Spleen (tissue), 11 donors: ENCODE results near the gene CUL9. TPM values are rescaled to one million over a fixed set of nuclear protein-coding genes. Genes with fewer than 3 reads are reported as not detected.
A peak's percentile ranks its signal among the peaks of the same experiment; 100 is the strongest.

Experiments used
- DNase-seq: peaks from one replicate; pipeline ENCODE4 v3.0.0-alpha.2; 2020
- H3K27ac ChIP-seq, 8 donors: fragments of 200-600 bp; sonication (generic) in 7 of 8; 1 replicate in 4 of 8; 2 replicates in 4 of 8; pipeline versions ENCODE4 v1.5.0 to v1.8.0; 2016 to 2021; ENCODE audit warnings: inconsistent platforms in 4 of 8, mild to moderate bottlenecking in 4 of 8, moderate library complexity in 1 of 8
- H3K27me3 ChIP-seq, 7 donors: fragments of 200-600 bp; sonication (generic) in 6 of 7; replicated peaks in 1 of 7; 1 replicate in 4 of 7; 2 replicates in 3 of 7; pipeline versions ENCODE4 v1.5.0 to v1.8.0; 2016 to 2021; ENCODE audit warnings: inconsistent platforms in 3 of 7, mild to moderate bottlenecking in 1 of 7
- H3K36me3 ChIP-seq, 6 donors: fragments of 200-600 bp; sonication (generic) in 5 of 6; 1 replicate in 4 of 6; 2 replicates in 2 of 6; pipeline versions ENCODE4 v1.5.0 to v1.8.0; 2016 to 2021; ENCODE audit warnings: inconsistent platforms in 2 of 6
- H3K4me1 ChIP-seq, 6 donors: fragments of 200-600 bp; sonication (generic) in 5 of 6; 1 replicate in 3 of 6; 2 replicates in 3 of 6; pipeline versions ENCODE4 v1.5.0 to v1.8.0; 2016 to 2021; ENCODE audit warnings: inconsistent platforms in 3 of 6
- H3K4me3 ChIP-seq, 8 donors: fragments of 200-600 bp; sonication (generic) in 7 of 8; 1 replicate in 4 of 8; 2 replicates in 4 of 8; pipeline versions ENCODE4 v1.5.0 to v1.8.0; 2016 to 2021; ENCODE audit warnings: inconsistent platforms in 4 of 8, mild to moderate bottlenecking in 4 of 8, moderate library complexity in 2 of 8
- H3K9me3 ChIP-seq, 8 donors: fragments of 200-600 bp; sonication (generic) in 7 of 8; 1 replicate in 4 of 8; 2 replicates in 4 of 8; pipeline versions ENCODE4 v1.5.0 to v1.8.0; 2016 to 2021; ENCODE audit warnings: inconsistent platforms in 4 of 8
- POLR2A ChIP-seq, 3 donors: fragments of 450-650 bp; IDR thresholded peaks; one replicate each; pipeline ENCODE4 v1.5.1; 2017; ENCODE audit warnings: antibody characterized with exemption in 3 of 3, mild to moderate bottlenecking in 1 of 3
- POLR2AphosphoS5 ChIP-seq, 3 donors: sonication (generic); formaldehyde crosslinking; IDR thresholded peaks; one replicate each; pipeline ENCODE4 v1.5.1; 2017; ENCODE audit warnings: antibody characterized with exemption in 3 of 3
- WGBS, 5 donors: extraction: QIAGEN DNeasy Blood & Tissue Kit in 3 of 5; methylation state at CpG; one replicate each; pipeline versions ENCODE4 v1.1.5 to v1.1.7; 2013 to 2018; 5-methylcytosine and 5-hydroxymethylcytosine counted together
- intact Hi-C: fragments of 100-400 bp; cut with DNase I; formaldehyde crosslinking; loops from one replicate; pipeline ENCODE4 v1.15.0; 2023; ENCODE audit warnings: low total_unique reads
- polyA plus RNA-seq, 3 donors: library from polyadenylated mRNA; stranded (reverse); fragments of 200-250 nt; gene quantifications; one replicate each; pipeline ENCODE4 v1.2.1, GENCODE V29; 2013
- total RNA-seq, 7 donors: library from RNA; depleted of rRNA in 3 of 7; stranded (reverse); fragments of >200 nt in 3 of 7; fragmentation: NEBNext Ultra II Directional in 4 of 7; extraction: Animal tissue kit (Norgen Biotek cat#: 25700) in 4 of 7; gene quantifications; one replicate each; pipeline versions ENCODE4 v1.1.0 to v1.2.1, GENCODE V29; 2016 to 2021
- TF ChIP-seq, protein P1 (sequence below), 11 experiments: fragments of 200-600 bp in 7 of 11; fragments of 450-650 bp in 4 of 11; sonication (generic) in 4 of 11; IDR thresholded peaks in 8 of 11; conservative IDR thresholded peaks in 3 of 11; 1 replicate in 7 of 11; 2 replicates in 4 of 11; pipeline versions ENCODE4 v1.4.0 to v1.8.0; 2016 to 2021; ENCODE audit warnings: antibody characterized with exemption in 11 of 11, inconsistent platforms in 4 of 11, mild to moderate bottlenecking in 1 of 11
- donor health status: healthy with polysubstance abuse.
- donor health status: DM: no; HTN: no; CAD: no; lungs with moderate emphysema.
- donor health status: DM: no; HTN: no; CAD: no.
- donor health status: Bipolar disorder and iron deficiency.
- donor health status: healthy.
- donor health status: DM: no; HTN: no; CAD: no.
- donor health status: DM: yes; HTN: yes; CAD: no.

Gene CUL9
- total and polyA plus RNA-seq, 10 donors, result 50.4 to 145 (median 69.1) TPM

DNA sequence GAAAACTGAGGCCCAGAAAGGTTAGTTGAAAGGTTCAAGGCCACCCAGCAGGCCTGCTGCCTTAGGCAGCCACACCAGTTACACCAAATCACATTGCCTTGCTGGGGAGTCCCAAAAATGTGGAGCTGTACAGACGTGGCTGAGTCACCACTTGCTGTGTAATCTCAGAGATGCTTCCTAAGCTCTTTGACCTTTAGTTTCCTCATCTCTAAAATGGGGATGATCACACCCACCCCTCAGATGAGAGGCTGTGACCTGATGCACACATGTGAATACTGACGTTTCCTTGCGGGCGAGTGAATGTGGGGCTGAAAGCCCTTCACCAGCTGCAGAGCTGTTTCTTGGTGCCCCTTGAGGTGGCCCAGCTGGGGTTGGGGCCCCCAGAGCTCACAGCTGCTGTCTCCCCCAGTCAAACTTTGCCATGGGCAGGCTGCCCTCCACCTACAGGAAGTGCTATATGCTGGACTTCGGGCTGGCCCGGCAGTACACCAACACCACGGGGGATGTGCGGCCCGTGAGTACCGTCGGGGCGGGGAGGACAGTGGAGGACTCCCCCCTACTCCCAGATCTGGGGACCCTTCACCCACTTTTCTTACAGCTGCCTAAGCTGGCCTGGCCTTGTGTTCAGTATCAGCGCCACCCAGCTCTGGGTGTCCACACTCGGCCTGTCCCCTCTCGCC is 72.3 kb downstream of the CUL9 start:
- Histone ChIP-seq H3K9me3 (no peaks in the 10 kb centered on the region), H3K27ac (no peak overlapping the region), H3K27me3 (peaks cover 0 to 50% (median 7%) of the 10 kb centered on the region in 7 donors), H3K36me3 (no peaks in the 10 kb centered on the region), H3K4me1 (peaks cover 0 to 6% (median 0%) of the 10 kb centered on the region in 6 donors), H3K4me3 (no peak overlapping the region)
- 80 to 91% (median 88%) methylated on average over 9 to 15 of the region's 15 CpGs for WGBS, 5 donors
- TF ChIP-seq, protein P1, sequence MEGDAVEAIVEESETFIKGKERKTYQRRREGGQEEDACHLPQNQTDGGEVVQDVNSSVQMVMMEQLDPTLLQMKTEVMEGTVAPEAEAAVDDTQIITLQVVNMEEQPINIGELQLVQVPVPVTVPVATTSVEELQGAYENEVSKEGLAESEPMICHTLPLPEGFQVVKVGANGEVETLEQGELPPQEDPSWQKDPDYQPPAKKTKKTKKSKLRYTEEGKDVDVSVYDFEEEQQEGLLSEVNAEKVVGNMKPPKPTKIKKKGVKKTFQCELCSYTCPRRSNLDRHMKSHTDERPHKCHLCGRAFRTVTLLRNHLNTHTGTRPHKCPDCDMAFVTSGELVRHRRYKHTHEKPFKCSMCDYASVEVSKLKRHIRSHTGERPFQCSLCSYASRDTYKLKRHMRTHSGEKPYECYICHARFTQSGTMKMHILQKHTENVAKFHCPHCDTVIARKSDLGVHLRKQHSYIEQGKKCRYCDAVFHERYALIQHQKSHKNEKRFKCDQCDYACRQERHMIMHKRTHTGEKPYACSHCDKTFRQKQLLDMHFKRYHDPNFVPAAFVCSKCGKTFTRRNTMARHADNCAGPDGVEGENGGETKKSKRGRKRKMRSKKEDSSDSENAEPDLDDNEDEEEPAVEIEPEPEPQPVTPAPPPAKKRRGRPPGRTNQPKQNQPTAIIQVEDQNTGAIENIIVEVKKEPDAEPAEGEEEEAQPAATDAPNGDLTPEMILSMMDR (IDR thresholded peaks at IDR 0.05 in 8 of 11, conservative IDR thresholded peaks at IDR 0.05 in 3 of 11), result no peak
- no peak for TF ChIP-seq POLR2A (IDR thresholded peaks at IDR 0.05)
- TF ChIP-seq POLR2AphosphoS5 (IDR thresholded peaks at IDR 0.05), result no peak
- peak; percentile 68 for DNase-seq
- intact Hi-C loops, result no loop called here

DNA sequence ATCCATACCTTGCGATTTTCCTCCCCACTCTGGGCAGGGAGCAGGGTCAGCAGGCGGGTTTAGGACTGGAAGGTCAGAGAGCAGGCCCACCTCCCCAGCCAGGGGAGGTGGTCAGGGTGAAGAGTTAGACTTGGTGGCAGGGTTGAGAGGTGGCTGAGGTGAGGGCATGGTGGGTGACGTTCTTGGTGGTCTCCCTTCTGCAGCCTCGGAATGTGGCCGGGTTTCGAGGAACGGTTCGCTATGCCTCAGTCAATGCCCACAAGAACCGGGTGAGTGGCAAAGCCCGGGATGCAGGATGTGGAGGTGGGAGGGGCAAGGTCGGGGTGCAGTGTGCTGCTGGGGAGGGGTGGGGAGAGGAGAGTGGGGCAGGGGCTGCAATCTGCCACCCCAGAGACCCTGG is 72.8 kb downstream of the CUL9 start:
- Histone ChIP-seq H3K9me3 (no peaks in the 10 kb centered on the region), H3K4me1 (peaks cover 0 to 6% (median 0%) of the 10 kb centered on the region in 6 donors), H3K4me3 (no peak overlapping the region), H3K27ac (no peak overlapping the region), H3K27me3 (peaks cover 0 to 50% (median 7%) of the 10 kb centered on the region in 7 donors), H3K36me3 (no peaks in the 10 kb centered on the region)
- intact Hi-C loops, result no loop called here
- TF ChIP-seq POLR2A (IDR thresholded peaks at IDR 0.05) (no peak), POLR2AphosphoS5 (IDR thresholded peaks at IDR 0.05) (no peak)
- TF ChIP-seq, protein P1 (IDR thresholded peaks at IDR 0.05 in 8 of 11, conservative IDR thresholded peaks at IDR 0.05 in 3 of 11), result no peak
- 80 to 84% (median 82%) methylated on average over 11 of the region's 11 CpGs for WGBS, 5 donors
- no peak for DNase-seq

DNA sequence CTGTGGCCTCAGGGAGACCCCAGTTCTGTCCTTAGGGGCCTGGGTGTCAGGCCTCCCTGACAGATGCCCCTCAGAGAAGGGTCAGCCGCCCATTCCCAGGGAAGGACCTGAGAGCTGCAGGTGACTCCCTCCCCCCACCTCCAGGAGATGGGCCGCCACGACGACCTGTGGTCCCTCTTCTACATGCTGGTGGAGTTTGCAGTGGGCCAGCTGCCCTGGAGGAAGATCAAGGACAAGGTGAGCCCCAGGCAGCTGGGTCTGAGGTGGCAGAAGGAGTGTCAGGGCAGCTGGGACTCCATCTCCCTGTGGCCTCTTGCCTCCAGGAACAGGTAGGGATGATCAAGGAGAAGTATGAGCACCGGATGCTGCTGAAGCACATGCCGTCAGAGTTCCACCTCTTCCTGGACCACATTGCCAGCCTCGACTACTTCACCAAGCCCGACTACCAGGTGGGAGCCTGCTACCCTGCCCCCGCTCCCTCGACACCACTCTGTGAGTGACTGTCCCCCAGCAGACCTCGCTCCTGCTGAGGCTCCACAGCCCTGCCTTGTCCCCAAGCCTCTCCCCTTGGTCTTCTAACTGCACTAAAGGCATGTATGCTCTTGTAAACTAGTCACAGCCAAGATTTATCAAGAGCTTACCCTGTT is 73.5 kb downstream of the CUL9 start:
- no peaks in the 10 kb centered on the region for H3K9me3 ChIP-seq
- H3K36me3 ChIP-seq, result no peaks in the 10 kb centered on the region
- WGBS, 5 donors, result 66 to 84% (median 80%) methylated on average over 7 to 11 of the region's 11 CpGs
- DNase-seq, result peak; percentile 58
- TF ChIP-seq POLR2A (IDR thresholded peaks at IDR 0.05), result no peak
- TF ChIP-seq, protein P1 (IDR thresholded peaks at IDR 0.05 in 8 of 11, conservative IDR thresholded peaks at IDR 0.05 in 3 of 11), result no peak
- no peak for TF ChIP-seq POLR2AphosphoS5 (IDR thresholded peaks at IDR 0.05)
- H3K27ac ChIP-seq, result no peak overlapping the region
- peaks cover 0 to 6% (median 0%) of the 10 kb centered on the region in 6 donors for H3K4me1 ChIP-seq
- intact Hi-C loops, result no loop called here
- peaks cover 0 to 46% (median 7%) of the 10 kb centered on the region in 7 donors for H3K27me3 ChIP-seq
- no peak overlapping the region for H3K4me3 ChIP-seq

DNA sequence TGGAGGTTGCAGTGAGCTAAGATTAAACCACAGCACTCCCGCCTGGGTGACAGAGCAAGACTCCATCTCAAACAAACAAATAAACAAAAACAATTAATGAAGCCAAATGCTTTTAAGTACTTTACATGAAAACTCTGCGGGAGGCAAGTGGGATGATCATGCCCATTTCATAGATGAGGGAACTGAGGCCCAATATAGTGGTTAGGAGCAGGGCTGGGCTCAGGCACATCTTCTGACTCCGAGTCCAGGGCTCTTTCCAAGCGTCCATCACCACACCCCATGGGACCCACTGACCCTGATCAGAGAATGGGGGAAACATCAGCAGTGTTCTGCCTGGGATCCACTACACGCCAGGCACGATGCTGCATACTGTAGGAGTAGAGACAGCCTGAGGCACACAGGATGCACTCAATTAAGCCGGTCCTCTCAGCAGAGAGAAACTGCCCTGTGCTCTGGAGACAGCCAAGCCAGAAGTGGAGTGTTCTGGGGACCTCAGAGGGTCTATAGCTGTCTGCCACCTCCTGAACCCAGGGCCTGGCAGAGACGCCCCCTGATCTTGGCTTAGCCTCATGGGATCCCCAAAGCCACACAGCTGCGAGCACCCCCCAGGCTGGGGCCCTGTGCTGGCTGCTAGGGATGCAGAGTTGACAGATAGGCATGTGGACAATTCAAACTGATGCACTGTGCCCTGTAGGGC is 74.8 kb downstream of the CUL9 start:
- Histone ChIP-seq H3K27me3 (peaks cover 0 to 33% (median 0%) of the 10 kb centered on the region in 7 donors), H3K36me3 (no peaks in the 10 kb centered on the region), H3K4me3 (no peak overlapping the region), H3K4me1 (no peaks in the 10 kb centered on the region), H3K9me3 (no peaks in the 10 kb centered on the region), H3K27ac (no peak overlapping the region)
- DNase-seq, result peak; percentile 48
- TF ChIP-seq, protein P1 (IDR thresholded peaks at IDR 0.05 in 8 of 11, conservative IDR thresholded peaks at IDR 0.05 in 3 of 11), result no peak
- TF ChIP-seq POLR2AphosphoS5 (IDR thresholded peaks at IDR 0.05) (no peak), POLR2A (IDR thresholded peaks at IDR 0.05) (no peak)
- 84 to 90% (median 87%) methylated on average over 6 to 9 of the region's 9 CpGs for WGBS, 5 donors
- intact Hi-C loops, result no loop called here
